HUES64 (cell line): ENCODE results near the gene STAT6.
"Not testable (repeated sequence)": the region's sequence is repeated elsewhere in the genome, so short reads cannot be mapped to it uniquely, and the experiment has no call there.

Experiments
- H3K27ac ChIP-seq: 2 replicates; pipeline ENCODE4 v1.7.0; 2013; ENCODE audit warnings: low read depth, low read length, inconsistent platforms
- H3K27me3 ChIP-seq: 2 replicates; pipeline ENCODE4 v1.6.1; 2013; ENCODE audit warnings: mild to moderate bottlenecking, low read length; ENCODE audit not compliant: insufficient read depth
- H3K36me3 ChIP-seq: 2 replicates; pipeline ENCODE4 v1.6.1; 2013; ENCODE audit warnings: mild to moderate bottlenecking, low read length; ENCODE audit not compliant: insufficient read depth
- H3K4me1 ChIP-seq: 2 replicates; pipeline ENCODE4 v1.6.1; 2013; ENCODE audit warnings: mild to moderate bottlenecking, low read length, moderate library complexity; ENCODE audit not compliant: insufficient read depth
- H3K4me3 ChIP-seq: 2 replicates; pipeline ENCODE4 v1.5.1; 2013; ENCODE audit warnings: mild to moderate bottlenecking, low read length, moderate library complexity
- H3K9ac ChIP-seq: 2 replicates; pipeline ENCODE4 v1.6.1; 2013; ENCODE audit warnings: mild to moderate bottlenecking, low read depth, low read length
- H3K9me3 ChIP-seq: 2 replicates; pipeline ENCODE4 v1.6.1; 2013; ENCODE audit warnings: low read depth, low read length; ENCODE audit not compliant: insufficient read depth
- WGBS: fragments of 150-250, 120-280 bp; methylation state at CpG from one replicate; pipeline ENCODE4 v1.1.7; 2013; ENCODE audit warnings: missing lambda C conversion rate; 5-methylcytosine and 5-hydroxymethylcytosine counted together

Gene STAT6

GRCh38 chr12:57073566-57074450 is 37.4 kb downstream of the STAT6 start:
- peaks cover 44% of the 10 kb centered on the region for H3K36me3 ChIP-seq
- 93% methylated on average over 6 of the region's 6 CpGs for WGBS
- not testable (repeated sequence) for H3K9ac ChIP-seq, H3K4me3 ChIP-seq, H3K9me3 ChIP-seq, H3K27ac ChIP-seq, H3K27me3 ChIP-seq, H3K4me1 ChIP-seq

DNA sequence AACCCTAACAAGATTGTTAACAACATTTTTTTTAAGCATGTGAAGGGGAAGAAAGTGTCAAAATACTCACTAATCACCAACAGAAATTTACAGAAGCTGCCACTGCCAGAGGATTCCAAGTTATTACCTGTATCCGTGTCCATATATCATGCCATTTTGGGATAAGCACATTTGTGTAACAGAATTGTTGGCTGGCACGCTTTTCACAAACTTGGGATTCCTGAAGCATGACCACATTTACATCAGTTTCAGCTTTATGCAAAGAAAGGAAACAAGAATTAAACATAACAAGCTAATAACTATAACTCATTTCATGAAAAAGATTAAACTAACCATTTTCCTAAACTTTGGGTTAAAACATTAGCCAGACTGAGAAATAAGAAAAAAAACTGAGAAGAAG is 38.5 kb downstream of the STAT6 start:
- H3K36me3 ChIP-seq, result peaks cover 55% of the 10 kb centered on the region
- H3K27ac ChIP-seq, result no peak overlapping the region
- no peaks in the 10 kb centered on the region for H3K4me1 ChIP-seq

GRCh38 chr12:57069523-57069922 is 41.6 kb downstream of the STAT6 start:
- no peak overlapping the region for H3K9ac ChIP-seq
- peaks cover 71% of the 10 kb centered on the region for H3K36me3 ChIP-seq
- H3K27ac ChIP-seq, result peak overlapping the region; percentile 3; the same call in 1 of the 2 replicates
- H3K27me3 ChIP-seq, result no peaks in the 10 kb centered on the region
- 49% methylated on average over 3 of the region's 3 CpGs for WGBS
- H3K4me3 ChIP-seq, result no peak overlapping the region
- H3K4me1 ChIP-seq, result no peaks in the 10 kb centered on the region
- H3K9me3 ChIP-seq, result no peaks in the 10 kb centered on the region

More for the DNA sequence above, 38.5 kb downstream of the STAT6 start:
- WGBS, result 95% methylated on average over 2 of the region's 2 CpGs
- no peaks in the 10 kb centered on the region for H3K27me3 ChIP-seq
- H3K4me3 ChIP-seq, result no peak overlapping the region
- no peak overlapping the region for H3K9ac ChIP-seq
- no peaks in the 10 kb centered on the region for H3K9me3 ChIP-seq

DNA sequence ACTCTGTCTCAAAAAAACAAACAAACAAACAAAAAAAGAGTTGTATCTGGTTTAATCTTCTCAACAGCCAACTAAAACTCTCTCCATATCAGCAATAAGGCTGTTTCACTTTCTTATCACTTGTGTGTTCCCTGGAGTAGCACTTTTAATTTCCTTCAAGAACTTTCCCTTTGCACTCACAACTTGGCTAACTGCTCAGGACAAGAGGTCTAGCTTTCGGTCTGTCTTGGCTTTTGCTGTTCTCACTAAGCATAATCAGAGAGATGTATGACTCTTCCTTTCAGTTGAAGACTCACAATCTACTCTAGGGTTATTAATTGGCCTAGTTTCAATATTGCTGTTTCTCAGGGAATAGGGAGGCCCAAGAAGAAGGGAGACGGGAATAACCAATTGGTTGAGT is 44.9 kb downstream of the STAT6 start:
- Histone ChIP-seq H3K27ac (no peak overlapping the region), H3K9me3 (no peaks in the 10 kb centered on the region), H3K4me1 (no peaks in the 10 kb centered on the region), H3K4me3 (no peak overlapping the region), H3K36me3 (peaks cover 84% of the 10 kb centered on the region), H3K27me3 (no peaks in the 10 kb centered on the region), H3K9ac (no peak overlapping the region)
- WGBS, result 98% methylated on average over 2 of the region's 2 CpGs

DNA sequence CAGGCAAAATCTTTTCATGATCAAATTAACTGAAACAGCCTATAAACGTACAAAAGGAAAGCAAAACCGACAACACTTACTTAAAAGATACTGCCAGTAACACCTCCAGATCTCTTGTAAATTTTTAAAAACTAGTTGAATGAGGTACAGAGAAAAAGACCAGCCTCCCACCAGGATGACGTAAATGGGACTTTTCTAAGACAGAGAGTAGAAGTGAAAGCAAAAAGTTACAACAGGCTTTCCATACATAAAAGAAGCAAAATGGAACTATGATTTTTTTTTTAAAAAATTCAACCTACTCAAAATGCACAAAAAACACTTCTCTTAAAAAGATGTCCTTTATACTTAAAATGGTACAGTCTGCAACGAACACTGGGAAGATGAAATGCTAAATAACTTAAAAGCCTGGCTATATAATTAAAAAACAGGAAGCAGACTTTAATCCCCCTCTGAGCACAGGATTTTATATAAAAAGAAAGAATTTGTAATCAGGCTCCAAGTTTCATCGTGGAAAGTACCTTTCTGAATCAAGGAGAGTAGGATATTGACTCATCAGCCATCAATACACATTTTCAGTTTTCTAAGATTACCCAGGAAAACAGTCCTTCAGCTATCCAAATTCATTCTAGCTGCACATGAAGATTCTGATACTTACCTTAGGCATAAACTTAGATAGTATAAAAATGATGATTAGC is 47.0 kb downstream of the STAT6 start:
- no peak overlapping the region for H3K27ac ChIP-seq
- H3K9ac ChIP-seq, result no peak overlapping the region
- H3K9me3 ChIP-seq, result no peaks in the 10 kb centered on the region
- H3K4me1 ChIP-seq, result no peaks in the 10 kb centered on the region
- H3K36me3 ChIP-seq, result peaks cover 84% of the 10 kb centered on the region
- WGBS, result 97% methylated on average over 3 of the region's 5 CpGs
- no peak overlapping the region for H3K4me3 ChIP-seq
- H3K27me3 ChIP-seq, result no peaks in the 10 kb centered on the region

GRCh38 chr12:57058454-57058853 is 52.7 kb downstream of the STAT6 start:
- no peak overlapping the region for H3K27ac ChIP-seq
- no peaks in the 10 kb centered on the region for H3K27me3 ChIP-seq
- 90% methylated on average over 1 of the region's 1 CpG for WGBS
- H3K9ac ChIP-seq, result no peak overlapping the region
- H3K4me1 ChIP-seq, result no peaks in the 10 kb centered on the region
- no peaks in the 10 kb centered on the region for H3K9me3 ChIP-seq
- peaks cover 82% of the 10 kb centered on the region for H3K36me3 ChIP-seq
- no peak overlapping the region for H3K4me3 ChIP-seq

DNA sequence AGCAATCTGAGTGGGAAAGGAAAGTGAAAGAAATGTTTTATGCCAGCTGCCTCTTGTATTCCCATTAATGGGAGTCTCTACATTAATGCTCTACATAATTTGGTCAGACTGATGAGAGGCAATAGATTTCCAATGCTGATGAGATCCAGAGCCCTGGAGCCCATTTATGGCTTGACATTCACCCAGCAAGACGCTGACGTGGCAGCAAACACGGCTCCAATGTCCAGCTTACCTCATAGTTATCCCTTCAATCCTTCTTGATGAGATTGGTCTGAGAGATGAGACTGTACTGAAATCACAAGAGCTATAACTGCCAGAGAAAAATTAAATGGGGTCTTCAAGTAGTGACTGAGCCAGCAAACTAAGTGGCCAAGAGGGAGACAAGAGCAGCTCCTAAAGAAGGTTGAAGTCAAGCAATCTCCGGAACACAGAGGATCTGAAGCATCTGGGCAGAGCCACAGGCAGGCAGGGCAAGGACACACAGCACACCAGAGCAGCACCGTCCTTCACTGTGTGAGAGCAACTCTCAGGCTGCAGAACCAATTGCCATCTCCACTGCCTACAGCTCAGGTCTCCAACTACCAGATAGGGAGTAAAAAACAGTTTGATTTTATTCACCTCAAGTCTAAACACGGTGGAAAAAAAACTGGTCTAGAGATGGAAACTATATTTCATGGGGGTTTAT is 54.0 kb downstream of the STAT6 start:
- Histone ChIP-seq H3K36me3 (peaks cover 72% of the 10 kb centered on the region), H3K9me3 (no peaks in the 10 kb centered on the region), H3K4me1 (no peaks in the 10 kb centered on the region), H3K27ac (no peak overlapping the region), H3K4me3 (no peak overlapping the region), H3K27me3 (no peaks in the 10 kb centered on the region), H3K9ac (no peak overlapping the region)
- over 99% methylated on average over 4 of the region's 6 CpGs for WGBS

- Histone ChIP-seq H3K36me3 (peaks cover 62% of the 10 kb centered on the region), H3K27ac (no peak overlapping the region), H3K4me1 (no peaks in the 10 kb centered on the region), H3K9ac (no peak overlapping the region), H3K9me3 (no peaks in the 10 kb centered on the region), H3K27me3 (no peaks in the 10 kb centered on the region), H3K4me3 (no peak overlapping the region)
- 88% methylated on average over 3 of the region's 3 CpGs for WGBS
These were observed 55.3 kb downstream of the STAT6 start for GRCh38 chr12:57055824-57056223.

GRCh38 chr12:57053901-57054300 is 57.3 kb downstream of the STAT6 start:
- not testable (repeated sequence) for H3K27ac ChIP-seq, H3K4me3 ChIP-seq, H3K4me1 ChIP-seq, H3K9ac ChIP-seq, H3K27me3 ChIP-seq, H3K9me3 ChIP-seq
- WGBS, result 95% methylated on average over 3 of the region's 4 CpGs
- peaks cover 43% of the 10 kb centered on the region for H3K36me3 ChIP-seq

DNA sequence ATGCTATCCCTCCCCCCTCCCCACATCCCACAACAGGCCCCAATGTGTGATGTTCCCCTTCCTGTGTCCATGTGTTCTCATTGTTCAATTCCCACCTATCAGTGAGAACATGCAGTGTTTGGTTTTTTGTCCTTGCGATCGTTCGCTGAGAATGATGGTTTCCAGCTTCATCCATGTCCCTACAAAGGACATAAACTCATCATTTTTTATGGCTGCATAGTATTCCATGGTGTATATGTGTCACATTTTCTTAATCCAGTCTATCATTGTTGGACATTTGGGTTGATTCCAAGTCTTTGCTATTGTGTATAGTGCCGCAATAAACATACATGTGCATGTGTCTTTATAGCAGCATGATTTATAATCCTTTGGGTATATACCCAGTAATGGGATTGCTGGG is 58.0 kb downstream of the STAT6 start:
- H3K36me3 ChIP-seq, result peaks cover 36% of the 10 kb centered on the region
- H3K27ac ChIP-seq, H3K9ac ChIP-seq, H3K27me3 ChIP-seq, H3K4me1 ChIP-seq, H3K4me3 ChIP-seq, H3K9me3 ChIP-seq: not testable (repeated sequence)
- WGBS, result 98% methylated on average over 3 of the region's 4 CpGs

DNA sequence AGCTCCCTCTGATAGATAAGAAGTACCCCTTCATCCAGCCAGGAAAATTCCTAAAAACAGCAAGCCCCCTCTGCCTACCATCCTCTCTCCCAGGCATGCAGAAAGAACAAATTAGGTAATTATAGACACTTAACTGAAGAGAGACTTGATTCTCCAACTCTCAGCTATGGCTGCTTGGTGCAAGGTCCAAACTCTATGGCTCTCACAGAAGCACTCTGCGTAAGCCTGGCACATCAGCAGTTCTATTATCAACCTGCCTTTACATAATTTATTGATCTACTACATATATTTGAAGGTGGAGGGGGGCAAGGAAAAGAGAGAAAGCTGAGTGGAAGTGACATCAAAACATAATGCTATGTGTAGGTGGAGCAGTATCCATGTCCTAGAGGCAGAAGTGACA is 60.2 kb downstream of the STAT6 start:
- peaks cover 14% of the 10 kb centered on the region for H3K36me3 ChIP-seq
- no peaks in the 10 kb centered on the region for H3K4me1 ChIP-seq
- no peaks in the 10 kb centered on the region for H3K9me3 ChIP-seq
- no peak overlapping the region for H3K9ac ChIP-seq
- no peaks in the 10 kb centered on the region for H3K27me3 ChIP-seq
- no peak overlapping the region for H3K4me3 ChIP-seq
- 89% methylated on average over 1 of the region's 1 CpG for WGBS
- H3K27ac ChIP-seq, result no peak overlapping the region
